IPS-20b (cell line): ENCODE data around the gene NSDHL.

ENCODE experiments used
- H3K27ac ChIP-seq: one replicate; pipeline ENCODE4 v1.5.1; 2013; ENCODE audit warnings: low read length
- H3K27me3 ChIP-seq: 2 replicates; pipeline ENCODE4 v1.6.1; 2013; ENCODE audit warnings: mild to moderate bottlenecking, low read length, inconsistent platforms; ENCODE audit not compliant: insufficient read depth
- H3K36me3 ChIP-seq: 2 replicates; pipeline ENCODE4 v1.6.1; 2013; ENCODE audit warnings: low read depth, mild to moderate bottlenecking, inconsistent platforms, low read length, moderate library complexity; ENCODE audit not compliant: insufficient read depth
- H3K4me1 ChIP-seq: 2 replicates; pipeline ENCODE4 v1.6.1; 2013; ENCODE audit warnings: mild to moderate bottlenecking, control low read depth, inconsistent platforms, low read length, moderate library complexity; ENCODE audit not compliant: insufficient read depth
- H3K4me3 ChIP-seq: 2 replicates; pipeline ENCODE4 v1.5.1; 2013; ENCODE audit warnings: mild to moderate bottlenecking, low read length, inconsistent platforms
- H3K9ac ChIP-seq: 2 replicates; pipeline ENCODE4 v1.6.1; 2013; ENCODE audit warnings: low read depth, mild to moderate bottlenecking, inconsistent platforms, low read length, moderate library complexity
- H3K9me3 ChIP-seq: 2 replicates; pipeline ENCODE4 v1.6.1; 2013; ENCODE audit warnings: mild to moderate bottlenecking, low read depth, low read length, inconsistent platforms; ENCODE audit not compliant: insufficient read depth

NSDHL gene

DNA sequence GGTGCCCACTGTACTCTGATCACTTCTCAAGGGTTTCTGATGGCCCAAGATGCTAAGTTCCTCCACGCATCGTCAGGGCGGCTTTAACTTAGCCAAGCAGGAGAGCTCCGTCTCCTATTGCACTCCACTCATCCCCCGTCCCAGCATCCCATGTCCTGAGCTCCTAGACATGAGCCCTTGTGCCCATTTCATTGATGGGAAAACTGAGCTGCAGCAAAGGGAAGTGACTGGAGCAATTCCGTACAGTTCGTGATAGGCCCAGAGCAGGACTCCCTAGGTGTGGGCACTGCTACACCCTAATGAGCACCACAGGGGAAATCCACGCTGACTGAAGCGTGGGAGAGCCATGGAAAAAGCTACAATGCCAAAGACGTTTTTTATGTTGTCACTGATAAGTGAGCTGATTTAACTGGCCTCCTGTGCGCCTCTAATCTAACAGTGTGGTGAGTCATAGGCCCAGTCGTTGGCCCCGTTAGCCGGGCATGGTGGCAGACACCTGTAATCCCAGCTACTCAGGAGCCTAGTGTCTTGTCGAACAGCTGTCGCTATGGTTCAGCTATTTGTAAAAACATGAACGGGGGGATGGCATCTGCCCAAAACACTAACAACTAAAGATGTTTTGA is 14.9 kb downstream of the NSDHL start:
- Histone ChIP-seq H3K9me3 (no peaks in the 10 kb centered on the region), H3K27me3 (no peaks in the 10 kb centered on the region), H3K27ac (no peak overlapping the region), H3K4me1 (no peaks in the 10 kb centered on the region), H3K36me3 (peaks cover 43% of the 10 kb centered on the region), H3K4me3 (no peak overlapping the region), H3K9ac (no peak overlapping the region)

GRCh38 chrX:152847281-152847680 is 16.4 kb downstream of the NSDHL start:
- Histone ChIP-seq H3K9me3 (no peaks in the 10 kb centered on the region), H3K27ac (no peak overlapping the region), H3K36me3 (peaks cover 58% of the 10 kb centered on the region)

GRCh38 chrX:152850465-152850864 is 19.6 kb downstream of the NSDHL start:
- Histone ChIP-seq H3K36me3 (peaks cover 71% of the 10 kb centered on the region), H3K27ac (no peak overlapping the region), H3K4me1 (no peaks in the 10 kb centered on the region), H3K9ac (no peak overlapping the region), H3K27me3 (no peaks in the 10 kb centered on the region), H3K4me3 (no peak overlapping the region), H3K9me3 (no peaks in the 10 kb centered on the region)

More at GRCh38 chrX:152847281-152847680, 16.4 kb downstream of the NSDHL start:
- no peaks in the 10 kb centered on the region for H3K4me1 ChIP-seq
- H3K27me3 ChIP-seq = no peaks in the 10 kb centered on the region
- H3K9ac ChIP-seq = no peak overlapping the region
- H3K4me3 ChIP-seq = no peak overlapping the region

DNA sequence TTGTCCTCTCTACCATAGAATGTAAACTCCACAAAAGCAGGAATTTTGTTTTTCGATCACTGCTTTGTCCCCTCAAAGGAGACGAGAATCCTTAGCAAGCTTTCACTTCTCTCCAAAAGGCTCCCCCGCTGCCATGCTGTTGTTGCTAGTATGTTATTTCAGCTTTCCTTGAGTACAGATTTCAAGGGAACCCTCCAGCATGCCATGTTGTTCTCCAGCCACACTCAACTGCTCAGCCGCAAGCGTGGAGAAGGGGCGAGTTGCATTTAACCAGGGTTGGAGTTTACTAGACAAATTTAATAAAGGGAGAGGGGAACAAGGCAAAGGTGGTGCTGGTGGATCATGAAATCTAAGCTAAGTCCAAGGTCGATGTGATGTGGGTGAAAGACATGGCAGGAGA is 23.1 kb downstream of the NSDHL start:
- H3K9ac ChIP-seq = no peak overlapping the region
- no peaks in the 10 kb centered on the region for H3K27me3 ChIP-seq
- no peak overlapping the region for H3K4me3 ChIP-seq
- H3K27ac ChIP-seq = no peak overlapping the region
- no peaks in the 10 kb centered on the region for H3K4me1 ChIP-seq
- H3K36me3 ChIP-seq = peaks cover 53% of the 10 kb centered on the region
- no peaks in the 10 kb centered on the region for H3K9me3 ChIP-seq

DNA sequence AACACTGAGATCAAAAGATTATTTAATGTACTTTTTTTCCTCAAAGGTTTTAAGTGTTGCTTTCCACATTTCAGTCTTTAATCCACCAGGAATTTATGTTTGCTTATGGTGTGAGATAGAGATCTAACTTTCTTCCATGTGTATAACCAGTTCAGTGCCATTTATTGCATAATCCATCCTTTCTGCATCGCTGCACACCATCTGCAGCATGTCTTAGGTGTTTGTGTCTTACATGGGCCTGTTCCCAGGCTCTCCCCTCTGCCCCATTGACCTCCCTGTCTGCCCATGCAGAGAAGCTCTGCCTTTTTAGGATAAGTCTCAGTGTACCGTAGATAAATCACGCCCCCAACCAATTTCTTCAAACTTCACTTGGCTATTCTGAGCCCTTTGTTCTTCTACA is 30.3 kb downstream of the NSDHL start:
- Histone ChIP-seq H3K36me3 (peaks cover 66% of the 10 kb centered on the region; the same call in 1 of the 2 replicates), H3K9me3 (no peaks in the 10 kb centered on the region), H3K27me3 (no peaks in the 10 kb centered on the region), H3K9ac (no peak overlapping the region), H3K27ac (no peak overlapping the region), H3K4me1 (no peaks in the 10 kb centered on the region), H3K4me3 (no peak overlapping the region)

DNA sequence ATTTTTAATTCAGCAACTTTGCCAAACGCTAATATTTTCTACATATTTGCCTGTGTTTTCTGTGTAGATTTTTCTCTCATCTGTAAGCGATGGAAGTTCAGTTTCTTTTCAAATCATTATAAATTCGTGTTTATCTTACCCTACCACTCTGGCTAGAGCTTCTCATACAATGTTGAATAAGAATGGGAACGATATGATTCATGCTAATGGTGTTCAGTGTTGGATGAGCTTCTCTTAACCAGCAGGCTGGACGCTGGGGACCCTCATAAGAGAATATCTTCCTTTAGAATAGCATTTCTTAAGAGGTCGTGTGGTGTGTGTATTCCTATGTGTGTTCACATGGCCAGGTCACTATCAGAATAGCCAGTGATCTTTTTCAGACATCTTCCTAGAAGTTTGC is 31.0 kb downstream of the NSDHL start:
- no peak overlapping the region for H3K4me3 ChIP-seq
- no peaks in the 10 kb centered on the region for H3K4me1 ChIP-seq
- H3K9ac ChIP-seq = no peak overlapping the region
- H3K27ac ChIP-seq = no peak overlapping the region
- H3K36me3 ChIP-seq = peaks cover 73% of the 10 kb centered on the region; the same call in 1 of the 2 replicates
- H3K9me3 ChIP-seq = no peaks in the 10 kb centered on the region
- H3K27me3 ChIP-seq = no peaks in the 10 kb centered on the region

DNA sequence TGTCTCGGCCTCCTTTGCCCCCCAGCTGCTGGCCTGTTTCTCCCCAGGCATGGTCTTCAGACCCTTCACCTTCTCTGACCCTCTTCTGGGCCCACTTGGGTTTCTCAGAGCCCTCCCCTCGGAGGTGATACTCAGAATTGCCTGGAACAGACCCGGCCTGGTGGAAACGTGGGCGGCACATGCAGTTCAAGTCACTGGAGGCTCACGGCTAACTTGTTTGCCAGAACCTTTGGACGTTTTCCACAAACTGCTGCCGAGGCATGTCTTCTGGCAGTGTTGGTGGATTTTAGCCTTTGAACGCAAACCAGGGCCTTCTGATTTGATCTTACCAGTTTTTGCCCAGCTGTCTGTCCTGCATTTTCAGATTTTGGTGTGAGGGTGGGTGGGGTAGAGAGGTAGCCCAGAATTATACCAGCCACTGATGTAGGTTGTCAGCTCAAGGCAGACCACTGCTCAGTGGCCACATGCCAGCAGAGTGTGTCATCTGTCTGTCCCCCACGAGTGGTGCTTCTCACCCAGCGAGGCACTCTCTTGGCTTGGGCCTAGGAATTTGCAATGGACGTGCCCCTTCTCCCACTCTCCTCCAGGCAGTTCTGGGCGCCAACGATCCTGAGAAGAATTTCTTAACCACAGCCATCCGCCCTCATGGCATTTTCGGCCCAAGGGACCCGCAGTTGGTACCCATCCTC is 34.5 kb downstream of the NSDHL start:
- H3K4me1 ChIP-seq = no peaks in the 10 kb centered on the region
- H3K27me3 ChIP-seq = no peaks in the 10 kb centered on the region
- peaks cover 79% of the 10 kb centered on the region; the same call in 1 of the 2 replicates for H3K36me3 ChIP-seq
- no peak overlapping the region for H3K4me3 ChIP-seq
- no peak overlapping the region for H3K27ac ChIP-seq
- no peaks in the 10 kb centered on the region for H3K9me3 ChIP-seq
- H3K9ac ChIP-seq = no peak overlapping the region

GRCh38 chrX:152866386-152866785 is 35.5 kb downstream of the NSDHL start:
- no peak overlapping the region for H3K9ac ChIP-seq
- H3K4me3 ChIP-seq = no peak overlapping the region
- H3K36me3 ChIP-seq = peaks cover 73% of the 10 kb centered on the region; the same call in 1 of the 2 replicates
- H3K4me1 ChIP-seq = no peaks in the 10 kb centered on the region
- H3K9me3 ChIP-seq = no peaks in the 10 kb centered on the region
- no peak overlapping the region for H3K27ac ChIP-seq
- H3K27me3 ChIP-seq = no peaks in the 10 kb centered on the region

GRCh38 chrX:152869972-152870371 is 39.1 kb downstream of the NSDHL start:
- Histone ChIP-seq H3K9ac (no peak overlapping the region), H3K36me3 (peaks cover 46% of the 10 kb centered on the region; the same call in 1 of the 2 replicates), H3K4me3 (no peak overlapping the region), H3K9me3 (no peaks in the 10 kb centered on the region), H3K4me1 (no peaks in the 10 kb centered on the region), H3K27ac (no peak overlapping the region), H3K27me3 (no peaks in the 10 kb centered on the region)

- Histone ChIP-seq H3K4me3 (no peak overlapping the region), H3K9me3 (no peaks in the 10 kb centered on the region), H3K4me1 (no peaks in the 10 kb centered on the region), H3K36me3 (peaks cover 34% of the 10 kb centered on the region; the same call in 1 of the 2 replicates), H3K9ac (no peak overlapping the region), H3K27me3 (no peaks in the 10 kb centered on the region), H3K27ac (no peak overlapping the region)
Observed at GRCh38 chrX:152871260-152871659, 40.4 kb downstream of the NSDHL start.

DNA sequence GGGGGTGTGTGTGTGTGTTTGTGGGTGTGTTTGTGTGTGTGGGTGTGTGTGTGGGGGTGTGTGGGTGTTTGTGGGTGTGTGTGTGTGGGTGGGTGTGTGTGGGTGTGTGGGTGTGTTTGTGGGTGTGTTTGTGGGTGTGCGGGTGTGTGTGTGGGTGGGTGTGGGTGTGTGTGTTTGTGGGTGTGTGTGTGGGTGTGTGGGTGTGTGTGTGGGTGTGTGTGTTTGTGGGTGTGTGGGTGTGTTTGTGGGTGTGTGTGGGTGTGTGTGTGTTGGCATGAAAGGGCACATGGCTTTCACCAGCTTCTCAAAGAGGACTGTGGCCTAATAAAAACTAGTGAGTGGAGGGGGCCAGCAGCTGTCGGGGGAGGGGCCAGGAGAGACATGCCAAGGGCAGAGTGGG is 41.7 kb downstream of the NSDHL start:
- H3K9ac ChIP-seq = no peak overlapping the region
- no peaks in the 10 kb centered on the region for H3K27me3 ChIP-seq
- no peaks in the 10 kb centered on the region for H3K9me3 ChIP-seq
- no peaks in the 10 kb centered on the region for H3K4me1 ChIP-seq
- H3K36me3 ChIP-seq = peaks cover 22% of the 10 kb centered on the region; the same call in 1 of the 2 replicates
- H3K4me3 ChIP-seq = no peak overlapping the region
- H3K27ac ChIP-seq = no peak overlapping the region

- H3K27me3 ChIP-seq = no peaks in the 10 kb centered on the region
- H3K36me3 ChIP-seq = peaks cover 20% of the 10 kb centered on the region; the same call in 1 of the 2 replicates
- H3K4me1 ChIP-seq = no peaks in the 10 kb centered on the region
- no peak overlapping the region for H3K9ac ChIP-seq
- H3K4me3 ChIP-seq = no peak overlapping the region
- no peak overlapping the region for H3K27ac ChIP-seq
- no peaks in the 10 kb centered on the region for H3K9me3 ChIP-seq
Observed at GRCh38 chrX:152873361-152873760, 42.5 kb downstream of the NSDHL start.
